Panc1 (cell line): ENCODE results near the gene SORBS1.

Experiments used
- POLR2AphosphoS5 ChIP-seq: IDR thresholded peaks from 2 replicates; pipeline ENCODE4 v1.6.1; 2012; ENCODE audit warnings: mild to moderate bottlenecking, low read depth, low read length, moderate library complexity
- SIN3A ChIP-seq: IDR thresholded peaks from 2 replicates; pipeline ENCODE4 v1.6.1; 2012; ENCODE audit warnings: low read depth, mild to moderate bottlenecking, low read length, moderate library complexity, borderline replicate concordance; ENCODE audit not compliant: insufficient read depth
- TCF7L2 ChIP-seq: IDR thresholded peaks from 2 replicates; pipeline ENCODE4 v1.6.1; 2011; ENCODE audit warnings: mild to moderate bottlenecking, low read depth, low read length, inconsistent platforms
- TF ChIP-seq, protein P1 (sequence below): fragments of 450-650 bp; IDR thresholded peaks from 2 replicates; pipeline ENCODE4 v1.5.1; 2017; ENCODE audit warnings: mild to moderate bottlenecking
- TF ChIP-seq, protein P2 (sequence below), 2 experiments: IDR thresholded peaks; 2 replicates each; pipeline ENCODE4 v1.6.1; 2011 to 2012; ENCODE audit warnings: low read depth in 2 of 2, control low read depth in 1 of 2, low read length in 1 of 2, mild to moderate bottlenecking in 1 of 2, moderate library complexity in 1 of 2; ENCODE audit not compliant: insufficient read depth in 1 of 2

DNA sequence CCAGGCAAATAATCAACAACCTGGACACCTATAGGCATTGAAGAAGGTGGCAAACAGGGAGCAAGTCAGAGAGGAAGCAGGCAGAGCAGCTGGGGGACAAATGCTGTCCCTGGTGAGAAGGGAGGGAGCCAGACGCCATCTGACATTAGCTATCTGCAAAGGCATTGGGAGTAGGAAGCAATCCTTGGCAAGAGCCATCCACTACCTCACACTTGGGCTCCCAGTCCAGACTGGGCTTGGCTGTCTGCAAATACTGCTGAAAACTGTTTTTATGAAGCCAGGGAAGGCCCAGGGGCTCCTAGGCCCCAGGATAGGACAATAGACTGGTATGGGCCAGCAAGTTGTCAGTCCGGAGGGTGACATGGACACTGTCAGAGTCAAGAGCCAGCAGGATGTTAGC lies 132.5 kb downstream of the SORBS1 start:
- TF ChIP-seq, protein P1, sequence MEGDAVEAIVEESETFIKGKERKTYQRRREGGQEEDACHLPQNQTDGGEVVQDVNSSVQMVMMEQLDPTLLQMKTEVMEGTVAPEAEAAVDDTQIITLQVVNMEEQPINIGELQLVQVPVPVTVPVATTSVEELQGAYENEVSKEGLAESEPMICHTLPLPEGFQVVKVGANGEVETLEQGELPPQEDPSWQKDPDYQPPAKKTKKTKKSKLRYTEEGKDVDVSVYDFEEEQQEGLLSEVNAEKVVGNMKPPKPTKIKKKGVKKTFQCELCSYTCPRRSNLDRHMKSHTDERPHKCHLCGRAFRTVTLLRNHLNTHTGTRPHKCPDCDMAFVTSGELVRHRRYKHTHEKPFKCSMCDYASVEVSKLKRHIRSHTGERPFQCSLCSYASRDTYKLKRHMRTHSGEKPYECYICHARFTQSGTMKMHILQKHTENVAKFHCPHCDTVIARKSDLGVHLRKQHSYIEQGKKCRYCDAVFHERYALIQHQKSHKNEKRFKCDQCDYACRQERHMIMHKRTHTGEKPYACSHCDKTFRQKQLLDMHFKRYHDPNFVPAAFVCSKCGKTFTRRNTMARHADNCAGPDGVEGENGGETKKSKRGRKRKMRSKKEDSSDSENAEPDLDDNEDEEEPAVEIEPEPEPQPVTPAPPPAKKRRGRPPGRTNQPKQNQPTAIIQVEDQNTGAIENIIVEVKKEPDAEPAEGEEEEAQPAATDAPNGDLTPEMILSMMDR: no peak
- TF ChIP-seq, protein P2, sequence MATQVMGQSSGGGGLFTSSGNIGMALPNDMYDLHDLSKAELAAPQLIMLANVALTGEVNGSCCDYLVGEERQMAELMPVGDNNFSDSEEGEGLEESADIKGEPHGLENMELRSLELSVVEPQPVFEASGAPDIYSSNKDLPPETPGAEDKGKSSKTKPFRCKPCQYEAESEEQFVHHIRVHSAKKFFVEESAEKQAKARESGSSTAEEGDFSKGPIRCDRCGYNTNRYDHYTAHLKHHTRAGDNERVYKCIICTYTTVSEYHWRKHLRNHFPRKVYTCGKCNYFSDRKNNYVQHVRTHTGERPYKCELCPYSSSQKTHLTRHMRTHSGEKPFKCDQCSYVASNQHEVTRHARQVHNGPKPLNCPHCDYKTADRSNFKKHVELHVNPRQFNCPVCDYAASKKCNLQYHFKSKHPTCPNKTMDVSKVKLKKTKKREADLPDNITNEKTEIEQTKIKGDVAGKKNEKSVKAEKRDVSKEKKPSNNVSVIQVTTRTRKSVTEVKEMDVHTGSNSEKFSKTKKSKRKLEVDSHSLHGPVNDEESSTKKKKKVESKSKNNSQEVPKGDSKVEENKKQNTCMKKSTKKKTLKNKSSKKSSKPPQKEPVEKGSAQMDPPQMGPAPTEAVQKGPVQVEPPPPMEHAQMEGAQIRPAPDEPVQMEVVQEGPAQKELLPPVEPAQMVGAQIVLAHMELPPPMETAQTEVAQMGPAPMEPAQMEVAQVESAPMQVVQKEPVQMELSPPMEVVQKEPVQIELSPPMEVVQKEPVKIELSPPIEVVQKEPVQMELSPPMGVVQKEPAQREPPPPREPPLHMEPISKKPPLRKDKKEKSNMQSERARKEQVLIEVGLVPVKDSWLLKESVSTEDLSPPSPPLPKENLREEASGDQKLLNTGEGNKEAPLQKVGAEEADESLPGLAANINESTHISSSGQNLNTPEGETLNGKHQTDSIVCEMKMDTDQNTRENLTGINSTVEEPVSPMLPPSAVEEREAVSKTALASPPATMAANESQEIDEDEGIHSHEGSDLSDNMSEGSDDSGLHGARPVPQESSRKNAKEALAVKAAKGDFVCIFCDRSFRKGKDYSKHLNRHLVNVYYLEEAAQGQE (IDR thresholded peaks at IDR 0.05; ENCODE audit: insufficient read depth in 1 of 2, low read depth in 2 of 2, low read length in 1 of 2): no peak
- TF ChIP-seq TCF7L2 (no peak), POLR2AphosphoS5 (no peak), SIN3A (no peak)
